Liver (tissue), 3 donors: ENCODE measurements around the gene EPB41L2.

ENCODE experiments used
- ATF3 ChIP-seq: IDR thresholded peaks from 2 replicates; pipeline ENCODE4 v1.6.1; 2016; ENCODE audit warnings: antibody characterized with exemption
- GABPA ChIP-seq, 2 donors: IDR thresholded peaks in 1 of 2; conservative IDR thresholded peaks in 1 of 2; 2 replicates each; pipeline ENCODE4 v1.6.1; 2016; ENCODE audit warnings: antibody characterized with exemption in 2 of 2, mild to moderate bottlenecking in 1 of 2, moderate library complexity in 1 of 2
- HNF4G ChIP-seq: IDR thresholded peaks from 2 replicates; pipeline ENCODE4 v1.6.1; 2016; ENCODE audit warnings: antibody characterized with exemption
- RAD21 ChIP-seq, 2 donors: IDR thresholded peaks; 2 replicates each; pipeline ENCODE4 v1.6.1; 2016; ENCODE audit warnings: antibody characterized with exemption in 2 of 2, mild to moderate bottlenecking in 2 of 2
- REST ChIP-seq: IDR thresholded peaks from 2 replicates; pipeline ENCODE4 v1.6.1; 2016; ENCODE audit warnings: antibody characterized with exemption, mild to moderate bottlenecking
- RXRA ChIP-seq, 2 donors: IDR thresholded peaks; 2 replicates each; pipeline ENCODE4 v1.6.1; 2017 to 2018; ENCODE audit warnings: antibody characterized with exemption in 2 of 2, mild to moderate bottlenecking in 1 of 2
- TAF1 ChIP-seq: conservative IDR thresholded peaks from 2 replicates; pipeline ENCODE4 v1.6.1; 2016; ENCODE audit warnings: antibody characterized with exemption, mild to moderate bottlenecking
- YY1 ChIP-seq: IDR thresholded peaks from 2 replicates; pipeline ENCODE4 v1.6.1; 2016; ENCODE audit warnings: antibody characterized with exemption, mild to moderate bottlenecking
- ZBTB33 ChIP-seq: IDR thresholded peaks from 2 replicates; pipeline ENCODE4 v1.6.1; 2016; ENCODE audit warnings: antibody characterized with exemption
- TF ChIP-seq, protein P1 (sequence below): fragments of 150-350 bp; IDR thresholded peaks from 2 replicates; pipeline ENCODE4 v1.5.1; 2017; ENCODE audit warnings: improper control_type of control experiment, low read depth, low read length; ENCODE audit not compliant: missing input control
- donor health status: healthy.
- donor health status: healthy.

- TF ChIP-seq RXRA (IDR thresholded peaks at IDR 0.05): no peak
- TF ChIP-seq, protein P1, sequence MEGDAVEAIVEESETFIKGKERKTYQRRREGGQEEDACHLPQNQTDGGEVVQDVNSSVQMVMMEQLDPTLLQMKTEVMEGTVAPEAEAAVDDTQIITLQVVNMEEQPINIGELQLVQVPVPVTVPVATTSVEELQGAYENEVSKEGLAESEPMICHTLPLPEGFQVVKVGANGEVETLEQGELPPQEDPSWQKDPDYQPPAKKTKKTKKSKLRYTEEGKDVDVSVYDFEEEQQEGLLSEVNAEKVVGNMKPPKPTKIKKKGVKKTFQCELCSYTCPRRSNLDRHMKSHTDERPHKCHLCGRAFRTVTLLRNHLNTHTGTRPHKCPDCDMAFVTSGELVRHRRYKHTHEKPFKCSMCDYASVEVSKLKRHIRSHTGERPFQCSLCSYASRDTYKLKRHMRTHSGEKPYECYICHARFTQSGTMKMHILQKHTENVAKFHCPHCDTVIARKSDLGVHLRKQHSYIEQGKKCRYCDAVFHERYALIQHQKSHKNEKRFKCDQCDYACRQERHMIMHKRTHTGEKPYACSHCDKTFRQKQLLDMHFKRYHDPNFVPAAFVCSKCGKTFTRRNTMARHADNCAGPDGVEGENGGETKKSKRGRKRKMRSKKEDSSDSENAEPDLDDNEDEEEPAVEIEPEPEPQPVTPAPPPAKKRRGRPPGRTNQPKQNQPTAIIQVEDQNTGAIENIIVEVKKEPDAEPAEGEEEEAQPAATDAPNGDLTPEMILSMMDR: no peak
- TF ChIP-seq ZBTB33: no peak
- TF ChIP-seq HNF4G: no peak
- no peak for TF ChIP-seq RAD21 (IDR thresholded peaks at IDR 0.05)
- TF ChIP-seq REST: no peak
- no peak for TF ChIP-seq GABPA (IDR thresholded peaks at IDR 0.05 in 1 of 2, conservative IDR thresholded peaks at IDR 0.05 in 1 of 2)
- TF ChIP-seq TAF1: no peak
- no peak for TF ChIP-seq ATF3
- TF ChIP-seq YY1: no peak
These were observed 95.3 kb downstream of the EPB41L2 start for GRCh38 chr6:130967502-130968445.
